Fibroblast of lung (primary cell): ENCODE data around the gene TBC1D22A. TPM values are rescaled to one million over a fixed set of nuclear protein-coding genes. Genes with fewer than 3 reads are reported as not detected.

Experiments
- DNase-seq, 2 donors: peaks; one replicate each; pipeline versions ENCODE4 v3.0.0 to v3.0.0-alpha.2; 2010; ENCODE audit warnings: low read depth in 2 of 2
- H2AFZ ChIP-seq: 2 replicates; pipeline ENCODE4 v1.5.1; 2012; ENCODE audit warnings: low read length, control low read depth, inconsistent platforms
- H3K27ac ChIP-seq: 2 replicates; pipeline ENCODE4 v1.5.1; 2011; ENCODE audit warnings: low read length, control low read depth; ENCODE audit not compliant: insufficient read depth
- H3K27me3 ChIP-seq: 2 replicates; pipeline ENCODE4 v1.5.1; 2011; ENCODE audit warnings: mild to moderate bottlenecking, low read length; ENCODE audit not compliant: control insufficient read depth, insufficient read depth
- H3K36me3 ChIP-seq: 2 replicates; pipeline ENCODE4 v1.5.1; 2011; ENCODE audit warnings: low read length; ENCODE audit not compliant: control insufficient read depth, insufficient read depth
- H3K4me1 ChIP-seq: 2 replicates; pipeline ENCODE4 v1.5.1; 2011; ENCODE audit warnings: low read length; ENCODE audit not compliant: control insufficient read depth, insufficient read depth; ENCODE audit errors: extremely low read depth
- H3K4me2 ChIP-seq: 2 replicates; pipeline ENCODE4 v1.5.1; 2011; ENCODE audit warnings: low read length, control low read depth; ENCODE audit not compliant: insufficient read depth; ENCODE audit errors: extremely low read depth
- H3K4me3 ChIP-seq, 4 experiments: fragments of 200-600 bp in 1 of 4; sonication (generic) in 1 of 4; replicated peaks in 1 of 4; 2 replicates each; pipeline ENCODE4 v1.5.1; 2011 to 2016; ENCODE audit warnings: low read length in 4 of 4, low read depth in 3 of 4, mild to moderate bottlenecking in 3 of 4, control low read depth in 2 of 4, inconsistent platforms in 1 of 4, mixed read lengths in 1 of 4; ENCODE audit not compliant: insufficient read depth in 1 of 4; ENCODE audit errors: control extremely low read depth in 1 of 4
- H3K79me2 ChIP-seq: 2 replicates; pipeline ENCODE4 v1.5.1; 2012; ENCODE audit warnings: mild to moderate bottlenecking, low read length, inconsistent platforms; ENCODE audit not compliant: control insufficient read depth, insufficient read depth
- H3K9ac ChIP-seq: 2 replicates; pipeline ENCODE4 v1.5.1; 2011; ENCODE audit warnings: mild to moderate bottlenecking, low read length, control low read depth; ENCODE audit not compliant: insufficient read depth
- H3K9me3 ChIP-seq: 2 replicates; pipeline ENCODE4 v1.5.1; 2012; ENCODE audit warnings: low read depth, low read length; ENCODE audit not compliant: control insufficient read depth, insufficient read depth
- H4K20me1 ChIP-seq: 2 replicates; pipeline ENCODE4 v1.5.1; 2011; ENCODE audit warnings: low read length; ENCODE audit not compliant: control insufficient read depth, insufficient read depth; ENCODE audit errors: extremely low read depth
- EZH2 ChIP-seq: IDR thresholded peaks from 2 replicates; pipeline ENCODE4 v1.5.1; 2012; ENCODE audit warnings: low read length, control low read depth, mild to moderate bottlenecking; ENCODE audit errors: missing control alignments
- polyA plus RNA-seq, 2 donors: library from polyadenylated mRNA; depleted of rRNA in 1 of 2; stranded (reverse) in 1 of 2; unstranded in 1 of 2; fragments of >200 nt; gene quantifications; 2 replicates each; pipeline ENCODE4 v1.2.1, GENCODE V29; 2011 to 2012; ENCODE audit warnings: missing spikeins in 1 of 2
- total RNA-seq: library from RNA; depleted of rRNA; stranded (reverse); fragments of >200 nt; gene quantifications from 2 replicates; pipeline ENCODE4 v1.2.1, GENCODE V29; 2014
- TF ChIP-seq, protein P1 (sequence below), 2 donors: IDR thresholded peaks in 1 of 2; conservative IDR thresholded peaks in 1 of 2; 1 replicate in 1 of 2; 2 replicates in 1 of 2; pipeline ENCODE4 v1.5.1; 2011 to 2012; ENCODE audit warnings: low read length in 2 of 2, control low read depth in 1 of 2, inconsistent platforms in 1 of 2, low read depth in 1 of 2, mild to moderate bottlenecking in 1 of 2

The TBC1D22A gene
- total and polyA plus RNA-seq, 2 donors (not counting 1 experiment from before 2014, with no cell fraction given): 11.6 to 17.6 TPM

GRCh38 chr22:46734830-46735453 lies 27.5 kb upstream of the TBC1D22A start:
- TF ChIP-seq, protein P1, sequence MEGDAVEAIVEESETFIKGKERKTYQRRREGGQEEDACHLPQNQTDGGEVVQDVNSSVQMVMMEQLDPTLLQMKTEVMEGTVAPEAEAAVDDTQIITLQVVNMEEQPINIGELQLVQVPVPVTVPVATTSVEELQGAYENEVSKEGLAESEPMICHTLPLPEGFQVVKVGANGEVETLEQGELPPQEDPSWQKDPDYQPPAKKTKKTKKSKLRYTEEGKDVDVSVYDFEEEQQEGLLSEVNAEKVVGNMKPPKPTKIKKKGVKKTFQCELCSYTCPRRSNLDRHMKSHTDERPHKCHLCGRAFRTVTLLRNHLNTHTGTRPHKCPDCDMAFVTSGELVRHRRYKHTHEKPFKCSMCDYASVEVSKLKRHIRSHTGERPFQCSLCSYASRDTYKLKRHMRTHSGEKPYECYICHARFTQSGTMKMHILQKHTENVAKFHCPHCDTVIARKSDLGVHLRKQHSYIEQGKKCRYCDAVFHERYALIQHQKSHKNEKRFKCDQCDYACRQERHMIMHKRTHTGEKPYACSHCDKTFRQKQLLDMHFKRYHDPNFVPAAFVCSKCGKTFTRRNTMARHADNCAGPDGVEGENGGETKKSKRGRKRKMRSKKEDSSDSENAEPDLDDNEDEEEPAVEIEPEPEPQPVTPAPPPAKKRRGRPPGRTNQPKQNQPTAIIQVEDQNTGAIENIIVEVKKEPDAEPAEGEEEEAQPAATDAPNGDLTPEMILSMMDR (conservative IDR thresholded peaks at IDR 0.05 in 1 of 2, IDR thresholded peaks at IDR 0.05 in 1 of 2; ENCODE audit: low read depth in 1 of 2, low read length in 2 of 2): no peak
- TF ChIP-seq EZH2: no peak
- H2AFZ ChIP-seq: no peak overlapping the region
- no peaks in the 10 kb centered on the region for H3K9me3 ChIP-seq
- peaks cover 13% of the 10 kb centered on the region for H3K4me1 ChIP-seq
- H3K9ac ChIP-seq: no peak overlapping the region
- no peak for DNase-seq
- no peaks in the 10 kb centered on the region for H3K27me3 ChIP-seq
- peak overlapping the region; percentile 68 for H3K4me2 ChIP-seq
- no peak overlapping the region for H3K27ac ChIP-seq
- peaks cover 4% of the 10 kb centered on the region for H4K20me1 ChIP-seq
- peaks cover 54% of the 10 kb centered on the region for H3K79me2 ChIP-seq
- peak overlapping the region in 1 of 4 experiments; percentile 14 for H3K4me3 ChIP-seq
- H3K36me3 ChIP-seq: peaks cover 7% of the 10 kb centered on the region

- Histone ChIP-seq H3K9me3 (no peaks in the 10 kb centered on the region), H3K79me2 (peaks cover 51% of the 10 kb centered on the region), H4K20me1 (peaks cover 4% of the 10 kb centered on the region), H3K9ac (no peak overlapping the region), H3K4me1 (peaks cover 13% of the 10 kb centered on the region), H2AFZ (no peak overlapping the region), H3K4me3 (peak overlapping the region in 1 of 4 experiments; percentile 76), H3K36me3 (peaks cover 7% of the 10 kb centered on the region), H3K27me3 (no peaks in the 10 kb centered on the region), H3K27ac (no peak overlapping the region), H3K4me2 (peak overlapping the region; percentile 94)
- DNase-seq: peak in 1 of 2 donors; percentile 20
- TF ChIP-seq EZH2: no peak
- TF ChIP-seq, protein P1 (conservative IDR thresholded peaks at IDR 0.05 in 1 of 2, IDR thresholded peaks at IDR 0.05 in 1 of 2; ENCODE audit: low read depth in 1 of 2, low read length in 2 of 2): no peak
Measured at GRCh38 chr22:46735747-46736608, 26.5 kb upstream of the TBC1D22A start.

GRCh38 chr22:46736705-46737104 lies 25.7 kb upstream of the TBC1D22A start:
- Histone ChIP-seq H3K36me3 (peaks cover 2% of the 10 kb centered on the region), H3K9me3 (no peaks in the 10 kb centered on the region), H3K27me3 (no peaks in the 10 kb centered on the region), H2AFZ (no peak overlapping the region), H3K9ac (no peak overlapping the region), H4K20me1 (peaks cover 4% of the 10 kb centered on the region), H3K27ac (no peak overlapping the region), H3K4me2 (peak overlapping the region; percentile 94), H3K4me1 (peaks cover 13% of the 10 kb centered on the region), H3K4me3 (peak overlapping the region in 3 of 4 experiments; percentile 76 to 90 (median 79)), H3K79me2 (peaks cover 44% of the 10 kb centered on the region)
- no peak for DNase-seq
- TF ChIP-seq EZH2: no peak
- TF ChIP-seq, protein P1 (conservative IDR thresholded peaks at IDR 0.05 in 1 of 2, IDR thresholded peaks at IDR 0.05 in 1 of 2; ENCODE audit: low read depth in 1 of 2, low read length in 2 of 2): no peak
